CD4-positive, alpha-beta T cell treated with Interleukin-6 for 4 hours (primary cell): Measurements from ENCODE around the gene SLC7A6OS.
A peak's percentile ranks its signal among the peaks of the same experiment; 100 is the strongest.
"Not testable (repeated sequence)": the region's sequence is repeated elsewhere in the genome, so short reads cannot be mapped to it uniquely, and the experiment has no call there.

Source experiments
- DNase-seq: peaks from one replicate; pipeline ENCODE4 v3.0.0-alpha.2; 2020; ENCODE audit warnings: mixed read lengths

The SLC7A6OS gene

DNA sequence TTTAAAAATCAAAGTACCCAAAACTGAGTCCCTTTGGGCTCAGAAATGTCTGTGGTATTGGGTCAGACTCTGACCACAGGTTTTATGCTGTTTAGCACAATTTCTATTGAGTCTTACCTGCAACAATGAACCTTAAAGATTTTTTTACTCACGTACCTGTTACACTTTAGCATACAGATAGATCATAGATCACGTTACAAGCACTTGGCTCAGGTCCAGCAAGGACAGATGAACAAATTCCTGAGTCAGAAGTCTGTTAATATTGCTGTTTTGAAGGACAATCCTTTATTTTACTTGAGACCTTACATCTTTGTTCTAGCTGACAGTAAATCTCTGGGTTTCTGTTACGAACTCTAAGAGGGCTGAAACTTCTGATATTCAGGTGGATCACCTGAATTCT, 12.8 kb downstream of the SLC7A6OS start:
- no peak for DNase-seq

DNA sequence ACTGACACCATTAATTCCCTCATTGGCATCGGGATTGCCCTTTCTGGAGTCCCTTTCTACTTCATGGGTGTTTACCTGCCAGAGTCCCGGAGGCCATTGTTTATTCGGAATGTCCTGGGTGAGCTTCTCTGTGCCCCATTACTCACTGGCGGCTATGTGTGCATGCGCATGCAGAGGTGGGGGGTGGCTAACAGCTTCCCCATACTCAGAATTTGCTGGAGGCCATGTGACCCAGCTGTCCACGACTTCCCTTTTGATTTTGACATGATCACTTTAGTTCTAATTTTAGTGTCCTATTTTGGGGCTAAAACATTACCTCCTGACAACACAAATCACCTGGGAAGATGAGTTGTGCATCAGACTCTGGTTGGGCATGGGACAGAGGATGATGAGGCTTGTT, 14.1 kb downstream of the SLC7A6OS start:
- DNase-seq, result no peak

DNA sequence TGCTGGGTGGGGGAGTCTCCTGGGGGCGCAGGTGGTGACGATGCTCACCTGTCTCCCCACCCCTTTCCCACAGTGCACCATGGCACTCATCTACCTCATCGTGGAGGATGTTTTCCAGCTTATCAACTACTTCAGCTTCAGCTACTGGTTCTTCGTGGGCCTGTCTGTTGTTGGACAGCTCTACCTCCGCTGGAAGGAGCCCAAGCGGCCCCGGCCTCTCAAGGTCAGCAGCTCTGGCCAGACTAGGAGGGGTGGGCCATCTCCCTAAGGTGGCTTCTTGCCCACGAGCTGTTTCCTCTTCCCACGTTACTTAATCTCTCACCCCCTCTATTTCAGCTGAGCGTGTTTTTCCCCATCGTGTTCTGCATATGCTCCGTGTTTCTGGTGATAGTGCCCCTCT, 14.5 kb downstream of the SLC7A6OS start:
- DNase-seq, result no peak

DNA sequence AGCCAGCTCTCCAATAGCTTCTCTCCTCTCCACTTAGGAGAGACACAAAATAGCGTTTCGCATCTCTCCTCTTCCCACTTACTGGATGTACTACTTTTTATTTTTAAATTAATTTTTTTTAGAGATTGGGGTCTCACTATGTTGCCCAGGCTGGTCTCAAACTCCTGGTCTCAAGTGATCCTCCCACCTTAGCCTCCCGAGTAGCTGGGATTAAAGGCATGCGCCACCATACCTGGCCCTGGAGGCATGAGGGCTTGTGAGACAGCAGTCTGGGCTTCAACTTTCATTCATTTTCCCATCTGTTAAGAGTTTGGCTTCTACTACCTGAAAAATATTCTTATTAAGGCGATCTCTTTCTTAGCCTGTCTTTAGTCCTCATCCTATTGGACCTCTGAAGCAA, 18.3 kb downstream of the SLC7A6OS start:
- no peak for DNase-seq

DNA sequence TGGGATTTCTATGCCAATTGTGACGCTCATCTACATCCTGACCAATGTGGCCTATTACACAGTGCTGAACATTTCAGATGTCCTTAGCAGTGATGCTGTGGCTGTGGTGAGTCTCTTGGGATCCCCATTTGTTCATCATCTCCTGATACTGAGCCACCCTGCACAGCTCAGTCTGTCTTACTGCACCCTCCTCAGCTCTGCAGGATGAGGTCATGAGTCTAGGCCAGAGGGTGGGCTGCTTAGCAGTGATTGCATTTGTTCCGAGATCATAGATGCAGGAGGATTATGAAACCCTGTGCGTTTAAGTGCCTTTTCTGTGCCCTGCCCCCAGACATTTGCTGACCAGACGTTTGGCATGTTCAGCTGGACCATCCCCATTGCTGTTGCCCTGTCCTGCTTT, 19.5 kb downstream of the SLC7A6OS start:
- DNase-seq, result no peak

DNA sequence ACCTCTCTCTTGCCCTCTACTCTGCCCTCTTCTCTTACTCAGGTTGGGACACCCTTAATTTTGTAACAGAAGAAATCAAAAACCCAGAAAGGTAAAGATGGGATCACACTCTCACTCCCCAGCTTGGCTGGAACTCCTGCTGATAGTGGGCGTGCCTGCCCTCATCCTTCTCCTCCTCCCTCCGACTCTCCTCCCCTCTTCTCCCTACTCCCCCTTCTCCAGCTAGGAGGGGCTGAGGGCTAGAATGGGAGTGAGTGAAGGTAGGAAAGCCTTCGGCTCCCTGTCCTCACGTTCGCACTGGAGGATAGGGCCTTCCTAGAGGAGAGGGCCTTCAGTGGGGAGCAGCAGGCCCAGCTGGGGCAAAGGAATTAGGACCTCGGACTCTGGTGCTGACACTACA, 20.3 kb downstream of the SLC7A6OS start:
- no peak for DNase-seq

DNA sequence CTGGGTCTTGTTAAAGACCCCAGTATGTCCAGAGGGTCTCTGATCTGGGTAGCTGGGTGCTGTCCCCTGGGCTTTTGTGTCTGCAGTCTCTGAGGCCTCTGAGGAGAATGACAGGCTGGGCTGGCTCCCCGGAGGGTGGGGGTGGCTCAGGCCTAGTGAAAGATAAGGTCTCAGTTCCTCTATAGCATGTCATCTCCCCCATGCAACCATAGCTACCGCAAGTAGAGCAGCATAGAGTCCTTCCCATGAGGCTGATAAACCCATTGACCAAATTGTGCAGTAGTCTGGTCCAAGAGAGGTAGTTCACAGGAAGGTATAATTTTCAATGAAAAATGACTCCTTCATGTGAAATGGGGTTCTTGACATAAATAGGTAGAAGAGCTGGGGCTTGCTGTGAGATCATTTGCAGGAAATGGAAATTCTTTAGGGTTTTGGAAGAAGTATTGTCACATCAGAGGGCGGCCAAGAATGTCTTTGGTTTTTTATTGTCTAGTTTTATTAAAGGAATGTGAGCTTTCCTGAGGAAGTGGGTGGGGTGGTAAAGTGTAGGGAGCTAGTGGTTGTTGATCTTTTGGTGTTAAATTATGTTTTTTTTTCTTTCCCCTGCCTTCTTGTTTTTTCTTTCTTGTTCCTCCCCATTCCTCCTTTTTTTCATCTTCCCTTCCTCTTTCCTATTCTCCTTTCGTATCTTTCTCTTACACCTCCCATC, 21.0 kb downstream of the SLC7A6OS start:
- peak; percentile 54 for DNase-seq

DNA sequence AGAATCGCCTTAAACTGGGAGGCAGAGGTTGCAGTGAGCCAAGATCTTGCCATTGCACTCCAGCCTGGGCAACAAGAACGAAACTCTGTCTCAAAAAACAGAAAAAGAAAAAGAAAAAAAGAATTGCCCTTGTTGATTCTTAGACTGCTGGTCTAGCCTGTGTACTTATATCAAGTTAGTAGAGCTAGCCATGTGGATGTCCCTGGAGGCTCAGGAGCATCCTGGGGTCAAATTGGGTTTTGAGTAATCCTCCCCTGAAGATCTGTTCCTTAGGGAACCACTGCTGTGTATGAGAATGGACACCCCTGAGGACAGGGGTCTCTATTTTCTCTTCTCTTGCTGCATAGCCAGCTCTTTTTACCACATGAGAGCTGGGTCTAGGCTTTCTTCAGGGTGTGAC, 21.5 kb downstream of the SLC7A6OS start:
- DNase-seq, result no peak

DNA sequence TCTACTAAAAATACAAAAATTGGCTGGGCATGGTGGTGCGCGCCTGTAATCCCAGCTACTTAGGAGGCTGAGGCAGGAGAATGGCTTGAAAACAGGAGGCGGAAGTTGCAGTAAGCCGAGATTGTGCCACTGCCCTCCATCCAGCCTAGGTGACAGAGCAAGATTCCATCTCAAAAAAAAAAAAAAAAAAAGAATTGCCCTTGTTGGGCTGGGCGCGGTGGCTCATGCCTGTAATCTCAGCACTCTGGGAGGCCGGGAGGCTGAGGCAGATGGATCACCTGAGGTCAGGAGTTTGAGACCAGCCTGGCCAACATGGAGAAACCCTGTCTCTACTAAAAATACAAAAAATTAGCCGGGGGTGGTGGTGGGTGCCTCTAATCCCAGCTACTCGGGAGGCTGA, 21.9 kb downstream of the SLC7A6OS start:
- not testable (repeated sequence) for DNase-seq

DNA sequence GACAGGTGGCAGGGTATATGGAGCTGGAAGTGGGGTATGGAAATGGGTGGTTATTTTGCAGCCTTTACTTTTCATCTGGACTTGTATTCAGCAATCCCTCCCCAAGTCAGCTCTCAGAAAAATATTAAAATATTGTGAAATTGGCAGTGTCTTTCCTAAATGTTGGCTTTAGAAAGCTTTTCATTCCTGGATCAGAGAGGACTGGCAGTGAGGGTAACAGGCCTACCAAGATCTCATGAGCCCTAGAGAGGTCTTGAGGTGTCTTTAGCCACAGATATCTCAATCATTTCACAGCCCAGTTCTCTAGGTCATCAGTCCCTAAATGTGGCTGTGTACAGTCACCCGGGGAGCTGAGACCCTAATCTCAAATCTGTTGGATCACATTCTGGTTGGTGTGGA, 22.5 kb downstream of the SLC7A6OS start:
- no peak for DNase-seq

DNA sequence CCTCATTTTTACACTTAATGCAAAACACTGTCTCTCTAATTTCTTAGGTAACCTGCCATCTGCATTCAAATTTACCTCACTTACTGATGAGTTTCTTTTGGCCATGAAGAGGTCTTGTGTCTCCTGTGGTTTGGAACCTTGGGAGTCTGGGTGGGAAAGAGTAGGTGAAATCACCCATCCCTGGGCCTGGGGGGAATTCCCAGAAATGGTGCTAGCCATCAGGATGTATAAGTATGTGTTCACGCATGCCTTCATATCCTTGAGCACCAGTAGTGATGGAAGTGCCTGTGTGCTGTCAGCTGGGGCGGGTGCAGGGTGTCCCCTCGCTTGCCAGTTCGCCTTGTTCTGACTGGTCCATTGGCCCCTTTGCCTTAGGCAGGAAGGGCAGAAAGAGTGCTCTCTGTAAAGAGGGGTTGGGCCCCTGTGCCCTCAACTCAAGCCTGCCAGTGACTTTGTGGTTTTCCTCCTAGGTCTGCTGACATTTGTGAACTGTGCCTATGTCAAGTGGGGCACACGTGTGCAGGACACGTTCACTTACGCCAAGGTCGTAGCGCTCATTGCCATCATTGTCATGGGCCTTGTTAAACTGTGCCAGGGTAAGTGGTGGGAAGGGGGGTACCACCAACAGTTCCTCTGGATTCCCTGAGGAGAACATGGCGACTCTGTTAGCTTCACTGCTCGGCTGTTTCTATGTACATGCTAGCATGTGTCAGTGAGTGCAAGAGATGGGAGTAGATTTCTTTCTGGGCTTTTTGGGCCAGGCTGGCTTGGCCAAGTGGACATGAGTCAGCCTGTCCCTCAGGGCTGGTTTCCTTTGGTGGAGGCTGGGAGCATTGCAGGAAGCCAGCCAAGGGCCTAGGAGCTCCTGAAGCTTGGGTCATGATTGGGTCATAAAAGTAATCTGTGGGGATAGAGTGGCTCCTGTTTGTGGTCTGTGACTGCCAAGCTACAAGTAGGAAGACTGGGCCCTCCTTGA, 23.2 kb downstream of the SLC7A6OS start:
- peak; percentile 71 for DNase-seq

DNA sequence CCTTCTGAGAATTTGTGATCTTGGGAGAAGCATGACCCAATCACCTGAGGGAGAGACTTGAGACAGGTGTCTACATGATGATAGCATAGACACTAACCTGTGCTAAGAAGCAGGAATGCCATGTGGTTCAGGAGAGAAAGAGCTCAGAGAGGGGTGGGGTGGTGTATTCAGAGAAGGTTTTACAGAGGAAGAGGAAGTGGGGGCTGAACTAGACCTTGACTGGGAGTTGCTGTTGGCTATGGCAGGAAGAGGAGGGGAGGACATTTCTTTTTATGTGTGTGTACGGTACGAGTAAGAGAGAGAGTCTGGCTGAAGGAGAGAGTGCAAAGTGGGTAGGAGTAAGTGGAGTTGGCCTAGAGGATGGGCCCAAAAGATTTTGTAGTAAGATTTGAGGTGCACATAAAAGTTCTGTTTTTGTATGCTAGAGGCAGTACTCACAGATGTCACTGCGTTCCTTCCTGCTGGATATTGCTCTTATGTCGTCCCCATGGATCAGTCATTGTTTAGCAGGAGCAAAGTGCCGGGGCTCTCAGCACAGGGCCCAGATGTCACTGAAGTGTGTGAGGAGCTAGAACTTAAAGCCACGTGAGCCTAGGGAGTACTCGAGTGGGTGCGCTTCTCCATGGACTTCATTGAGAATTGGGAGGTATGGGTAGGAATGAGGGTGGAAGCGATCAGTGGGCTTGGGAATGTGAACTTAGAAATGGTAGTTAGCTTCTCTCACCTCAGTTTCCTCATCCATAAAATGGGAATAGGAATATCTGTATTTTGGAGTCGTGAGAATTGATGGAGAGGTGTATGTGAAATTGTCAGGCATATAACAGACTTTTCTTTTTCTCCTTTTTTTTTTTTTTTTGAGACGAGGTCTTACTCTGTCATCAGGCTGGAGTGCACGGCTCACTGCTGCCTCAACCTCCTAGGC, 24.3 kb downstream of the SLC7A6OS start:
- peak; percentile 63 for DNase-seq

DNA sequence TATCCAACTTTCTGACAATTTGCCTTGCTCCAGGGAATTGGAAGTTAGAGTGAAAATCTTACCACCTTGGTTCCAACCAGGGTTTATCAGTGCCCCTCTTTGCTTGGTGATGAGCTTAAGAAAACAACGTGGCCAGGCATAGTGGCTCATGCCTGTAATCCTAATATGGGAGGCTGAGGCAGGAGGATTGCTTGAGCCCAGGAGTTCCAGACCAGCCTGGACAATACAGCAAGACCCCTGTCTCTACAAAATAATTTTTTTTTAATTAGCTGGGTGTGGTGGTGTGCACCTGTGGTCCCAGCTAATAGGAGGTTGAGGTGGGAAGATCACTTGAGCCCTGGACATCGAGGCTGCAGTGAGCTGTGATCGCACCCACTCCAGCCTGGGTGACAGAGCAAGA, 25.1 kb downstream of the SLC7A6OS start:
- DNase-seq, result no peak

DNA sequence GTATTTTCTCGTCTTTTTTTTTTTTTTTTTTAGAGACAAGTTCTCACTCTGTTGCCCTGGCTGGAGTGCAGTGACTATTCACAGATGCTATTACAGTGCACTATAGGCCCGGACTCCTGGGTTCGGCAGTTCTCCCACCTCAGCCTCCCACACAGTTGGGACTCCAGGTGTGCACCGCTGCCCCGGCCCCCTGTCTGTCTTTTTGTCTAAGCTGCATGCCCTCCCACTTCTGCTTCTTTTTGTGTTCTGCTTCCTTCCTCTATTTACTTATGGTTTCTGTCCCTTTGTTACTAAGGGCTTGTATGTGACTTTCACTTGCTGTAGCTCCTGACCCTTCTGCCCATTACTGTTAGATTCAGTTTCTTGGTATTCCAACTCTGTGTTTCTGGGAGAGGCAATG, 25.9 kb downstream of the SLC7A6OS start:
- peak; percentile 36 for DNase-seq

DNA sequence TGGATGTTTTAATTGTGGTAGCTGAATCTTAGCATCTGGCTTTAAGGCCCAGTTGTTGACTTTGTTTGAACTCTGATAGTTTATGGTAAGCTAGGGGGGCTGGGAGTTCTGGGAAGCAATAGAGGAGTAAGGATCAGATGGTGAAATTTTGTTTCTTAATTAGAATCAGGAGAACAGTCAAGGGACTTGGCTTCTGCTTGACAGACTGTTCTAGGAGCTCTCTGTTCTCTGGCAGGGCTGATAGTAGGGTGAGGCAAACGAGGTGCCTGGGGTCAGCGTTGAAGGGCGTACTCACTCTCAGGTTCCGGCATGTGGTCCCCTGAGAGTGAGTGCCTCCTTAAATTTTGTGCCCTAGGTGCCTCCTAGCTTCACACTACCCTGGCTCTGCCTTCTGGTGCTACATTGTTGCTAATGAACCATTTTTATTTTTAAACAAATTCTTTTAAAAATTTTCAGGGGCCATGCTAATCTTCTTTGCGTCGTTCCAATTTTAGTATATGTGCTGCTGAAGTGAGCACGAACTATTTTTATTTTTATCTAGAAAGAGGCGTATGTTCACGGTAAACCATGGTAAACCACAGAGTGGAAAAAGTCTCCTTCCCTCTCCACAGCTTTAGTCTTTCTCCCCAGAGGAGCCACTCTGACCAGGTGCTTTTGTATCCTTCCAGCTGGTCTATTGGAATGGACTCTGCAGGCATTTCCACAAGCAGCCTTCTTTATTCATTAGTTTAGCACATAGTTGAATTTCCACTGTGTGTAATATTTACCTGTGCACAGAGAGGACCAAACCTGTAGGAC, 26.7 kb downstream of the SLC7A6OS start:
- peak; percentile 19 for DNase-seq

DNA sequence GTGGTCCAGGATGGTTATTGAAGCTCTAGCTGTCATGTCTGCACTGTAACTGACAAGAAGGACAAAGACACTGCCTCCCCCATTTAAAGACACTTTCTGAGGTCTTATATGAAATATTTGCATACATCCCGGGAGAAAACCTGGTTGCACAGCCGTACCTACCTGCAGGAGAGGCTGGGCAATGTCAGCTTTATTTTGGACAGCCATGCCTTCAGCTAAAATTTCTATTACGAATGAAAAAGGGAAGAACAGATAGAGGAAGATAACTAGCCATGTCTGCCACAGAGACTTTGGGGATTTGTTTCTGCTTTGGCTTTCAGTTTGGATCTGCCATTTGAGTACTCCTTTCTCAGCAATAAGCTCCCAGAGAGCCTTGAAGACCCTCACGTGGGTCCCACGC, 27.4 kb downstream of the SLC7A6OS start:
- DNase-seq, result no peak

DNA sequence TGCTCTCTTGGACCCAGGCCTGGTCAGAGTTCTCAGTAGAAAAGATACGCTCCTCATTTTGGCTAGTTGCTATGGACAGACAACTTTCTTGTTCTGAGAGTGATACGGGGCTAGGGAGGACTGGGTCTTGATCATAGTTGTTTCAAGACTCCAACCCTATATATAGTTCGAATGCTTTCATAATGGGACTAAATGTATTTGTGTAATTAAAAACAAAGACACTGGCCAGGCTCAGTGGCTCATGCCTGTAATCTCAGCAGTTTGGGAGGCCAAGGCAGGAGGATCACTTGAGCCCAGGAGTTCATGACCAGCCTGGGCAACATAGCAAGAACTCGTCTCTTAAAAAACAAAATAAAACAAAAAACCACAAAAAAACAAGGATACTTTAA, 28.7 kb downstream of the SLC7A6OS start:
- DNase-seq, result no peak

DNA sequence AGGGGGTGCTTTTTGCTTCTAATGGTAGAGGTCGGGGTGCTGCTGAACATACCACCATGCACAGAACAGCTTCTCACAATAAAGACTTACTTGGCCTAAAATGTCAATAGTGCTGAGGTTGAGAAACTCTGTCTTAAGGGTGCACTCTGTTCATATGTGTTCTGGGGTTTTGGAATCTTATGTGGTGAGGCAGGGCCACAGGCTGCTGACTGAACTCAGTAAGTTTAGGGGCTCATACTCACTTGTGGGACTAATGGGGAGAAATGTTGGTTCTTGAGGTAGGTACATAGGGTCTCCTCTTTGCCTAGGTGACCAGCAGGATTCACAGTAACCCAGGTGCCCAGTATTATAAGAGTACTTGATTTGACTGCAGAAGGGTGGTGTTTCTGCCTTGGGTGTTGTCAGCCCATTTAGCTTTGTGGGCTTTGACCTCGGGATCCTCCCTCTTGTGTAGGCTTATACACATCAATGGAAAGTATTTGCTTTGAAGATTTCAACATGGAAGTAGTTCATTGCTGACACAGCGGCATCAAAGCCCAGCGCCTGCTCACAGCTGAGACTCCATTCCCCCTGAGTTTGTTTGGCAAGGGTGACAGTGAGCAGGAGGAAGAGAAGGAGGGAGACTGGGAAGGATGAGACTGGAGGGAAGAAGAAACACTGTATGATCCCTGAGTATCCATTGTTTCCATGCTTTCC, 29.2 kb downstream of the SLC7A6OS start:
- DNase-seq, result peak; percentile 58

DNA sequence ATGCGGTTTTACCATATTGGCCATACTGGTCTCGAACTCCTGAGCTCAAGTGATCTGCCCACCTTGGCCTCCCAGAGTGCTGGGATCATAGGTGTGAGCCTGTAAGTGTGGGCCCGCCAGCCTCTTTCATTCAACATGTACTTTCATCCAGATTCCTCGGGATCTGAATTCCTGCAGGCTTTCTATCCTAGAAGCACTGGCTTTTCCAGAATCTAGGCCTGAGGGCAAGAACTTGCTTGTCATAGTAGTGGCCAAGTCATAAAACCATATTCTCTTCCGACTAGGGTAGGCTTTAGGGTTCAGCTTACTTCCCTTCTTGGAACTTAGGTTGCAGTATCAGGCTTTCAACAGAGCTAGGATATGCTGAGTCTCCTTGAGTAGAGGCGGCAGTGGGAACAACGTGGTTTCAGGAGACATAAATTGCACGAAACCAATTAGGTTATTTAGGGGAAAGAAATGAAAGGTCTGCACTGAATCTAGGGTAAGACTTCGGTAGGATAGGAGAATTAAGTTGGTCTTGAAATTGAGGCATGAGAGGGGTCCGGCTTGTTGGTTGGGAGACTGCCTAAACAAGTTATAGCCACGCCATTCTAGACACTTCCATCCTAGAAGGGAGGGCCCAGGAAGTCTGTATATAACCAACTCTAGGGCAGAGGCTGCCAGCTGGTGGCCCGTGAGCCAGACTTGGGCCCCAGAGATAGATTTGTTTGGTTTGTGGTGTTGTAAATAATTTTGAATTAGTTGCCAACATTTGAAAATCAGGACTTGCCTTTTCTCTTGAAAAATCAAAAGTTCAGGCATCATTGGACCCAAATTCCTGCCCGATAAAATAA, 30.8 kb downstream of the SLC7A6OS start:
- DNase-seq, result no peak

DNA sequence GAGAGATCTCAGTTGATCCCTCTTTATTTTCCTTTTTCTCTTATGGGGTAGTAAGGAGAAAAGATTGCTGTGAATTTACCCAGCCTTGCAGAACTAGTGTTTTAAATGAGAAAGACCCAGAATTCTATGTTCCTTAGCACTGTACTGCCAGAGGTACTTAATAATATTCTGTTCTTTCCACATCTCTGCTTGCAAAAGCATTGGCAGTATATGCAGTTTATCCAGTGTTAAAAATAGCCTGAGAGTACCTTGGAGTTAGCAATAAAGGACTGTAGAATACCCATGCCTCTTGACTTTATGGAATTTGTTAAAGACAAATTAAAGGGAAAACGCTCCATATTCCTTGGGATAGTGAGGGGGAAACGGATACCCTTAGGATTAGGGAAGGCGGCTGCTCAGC, 34.5 kb downstream of the SLC7A6OS start:
- DNase-seq, result no peak
